Activated B cell treated with CpG ODN at 0.5 μM for 24 hours (primary cell): Measurements from ENCODE around the gene CACNA1B. TPM values are rescaled to one million over a fixed set of nuclear protein-coding genes. Genes with fewer than 3 reads are reported as not detected.

Experiments used
- ATAC-seq: fragments of 200-7000 bp; cut with Tn5 transposase; one replicate; pipeline ENCODE4 v1.10.0; 2021; ENCODE audit warnings: low read depth, mild to moderate bottlenecking, moderate library complexity
- CTCF ChIA-PET: fragments of 350-600 bp; sonication (Branson Sonifier 250); formaldehyde crosslinking; loops from one replicate; lab custom pipeline; 2021; ENCODE audit warnings: antibody characterized with exemption; lab: Charles Lee
- POLR2A ChIA-PET: fragments of 350-600 bp; sonication (Branson Sonifier 250); formaldehyde crosslinking; loops from one replicate; lab custom pipeline; 2021; ENCODE audit warnings: antibody characterized with exemption; lab: Charles Lee
- DNase-seq: peaks from one replicate; pipeline ENCODE4 v3.0.0; 2022
- H3K27ac Mint-ChIP-seq: one replicate; pipeline ENCODE4 v1.8.0; 2020; ENCODE audit warnings: mixed read lengths
- H3K27me3 Mint-ChIP-seq: one replicate; pipeline ENCODE4 v1.8.0; 2021; ENCODE audit warnings: mixed read lengths
- H3K36me3 Mint-ChIP-seq: one replicate; pipeline ENCODE4 v1.8.0; 2021; ENCODE audit warnings: low read depth, mixed read lengths
- H3K4me1 Mint-ChIP-seq: one replicate; pipeline ENCODE4 v1.8.0; 2021; ENCODE audit warnings: mixed read lengths
- H3K4me3 Mint-ChIP-seq: one replicate; pipeline ENCODE4 v1.8.0; 2020; ENCODE audit warnings: mild to moderate bottlenecking, mixed read lengths
- H3K9me3 Mint-ChIP-seq: one replicate; pipeline ENCODE4 v1.8.0; 2020; ENCODE audit warnings: mixed read lengths
- intact Hi-C: fragments of 100-400 bp; cut with micrococcal nuclease; formaldehyde crosslinking; loops from one replicate; pipeline ENCODE4 v1.15.1; 2024
- total RNA-seq: library from RNA; stranded (reverse); gene quantifications from 2 replicates; pipeline ENCODE4 v1.2.3, GENCODE V29; 2022
- TF ChIP-seq, protein P1 (sequence below): fragments of 200-600 bp; IDR thresholded peaks from one replicate; pipeline ENCODE4 v1.8.0; 2022; ENCODE audit warnings: antibody characterized with exemption, mild to moderate bottlenecking

Gene CACNA1B
- total RNA-seq, 1 donor from 2014 or later, result 1.5 TPM

DNA sequence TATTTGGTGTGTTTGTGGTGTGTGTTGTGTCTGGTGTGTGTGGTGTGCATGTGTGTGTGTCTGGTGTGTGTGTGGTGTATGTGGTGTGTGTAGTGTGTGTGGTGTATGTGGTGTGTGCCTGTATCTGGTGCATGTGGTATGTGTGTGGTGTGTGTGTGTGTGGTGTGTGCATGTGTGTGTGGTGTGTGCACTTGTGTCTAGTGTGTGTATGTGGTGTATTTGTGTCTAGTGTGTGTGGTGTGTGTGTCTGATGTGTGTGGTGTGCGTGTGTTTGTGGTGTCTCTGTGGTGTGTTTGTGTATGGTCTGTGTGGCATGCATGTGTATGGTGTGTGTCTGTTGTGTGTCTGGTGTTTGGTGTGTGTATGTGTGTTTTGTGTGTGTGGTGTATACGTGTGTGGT lies 71.1 kb downstream of the CACNA1B start:
- ATAC-seq (no peak), DNase-seq (no peak)
- ChIA-PET CTCF (no interaction called here), POLR2A (no interaction called here)
- H3K4me3 Mint-ChIP-seq, result no peak overlapping the region
- intact Hi-C loops, result no loop called here
- H3K36me3 Mint-ChIP-seq, result no peaks in the 10 kb centered on the region
- H3K27ac Mint-ChIP-seq, result no peak overlapping the region
- H3K4me1 Mint-ChIP-seq, result no peaks in the 10 kb centered on the region
- H3K27me3 Mint-ChIP-seq, result no peaks in the 10 kb centered on the region
- TF ChIP-seq, protein P1, sequence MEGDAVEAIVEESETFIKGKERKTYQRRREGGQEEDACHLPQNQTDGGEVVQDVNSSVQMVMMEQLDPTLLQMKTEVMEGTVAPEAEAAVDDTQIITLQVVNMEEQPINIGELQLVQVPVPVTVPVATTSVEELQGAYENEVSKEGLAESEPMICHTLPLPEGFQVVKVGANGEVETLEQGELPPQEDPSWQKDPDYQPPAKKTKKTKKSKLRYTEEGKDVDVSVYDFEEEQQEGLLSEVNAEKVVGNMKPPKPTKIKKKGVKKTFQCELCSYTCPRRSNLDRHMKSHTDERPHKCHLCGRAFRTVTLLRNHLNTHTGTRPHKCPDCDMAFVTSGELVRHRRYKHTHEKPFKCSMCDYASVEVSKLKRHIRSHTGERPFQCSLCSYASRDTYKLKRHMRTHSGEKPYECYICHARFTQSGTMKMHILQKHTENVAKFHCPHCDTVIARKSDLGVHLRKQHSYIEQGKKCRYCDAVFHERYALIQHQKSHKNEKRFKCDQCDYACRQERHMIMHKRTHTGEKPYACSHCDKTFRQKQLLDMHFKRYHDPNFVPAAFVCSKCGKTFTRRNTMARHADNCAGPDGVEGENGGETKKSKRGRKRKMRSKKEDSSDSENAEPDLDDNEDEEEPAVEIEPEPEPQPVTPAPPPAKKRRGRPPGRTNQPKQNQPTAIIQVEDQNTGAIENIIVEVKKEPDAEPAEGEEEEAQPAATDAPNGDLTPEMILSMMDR, result no peak
- peaks cover 19% of the 10 kb centered on the region for H3K9me3 Mint-ChIP-seq

DNA sequence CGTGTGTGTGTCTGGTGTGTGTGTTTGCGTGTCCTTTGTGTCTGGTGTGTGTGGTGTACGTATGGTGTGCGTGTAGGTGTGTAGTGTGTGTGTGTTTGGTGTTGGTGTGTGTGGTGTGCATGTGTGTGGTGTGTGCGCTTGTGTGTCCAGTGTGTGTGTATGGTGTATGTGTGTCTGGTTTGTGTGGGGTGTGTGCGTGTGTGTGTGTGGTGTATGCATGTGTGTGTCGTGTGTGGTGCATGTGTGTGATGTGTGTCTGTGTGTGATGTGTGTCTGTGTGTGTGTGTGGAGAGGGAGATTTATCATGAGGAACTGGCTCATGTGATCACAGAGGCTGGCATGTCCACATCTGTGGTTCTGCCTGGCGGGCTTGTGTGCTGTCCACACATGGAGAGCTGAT lies 71.7 kb downstream of the CACNA1B start:
- Mint-ChIP-seq H3K4me1 (no peaks in the 10 kb centered on the region), H3K36me3 (no peaks in the 10 kb centered on the region), H3K4me3 (no peak overlapping the region), H3K27me3 (no peaks in the 10 kb centered on the region), H3K9me3 (peaks cover 15% of the 10 kb centered on the region), H3K27ac (no peak overlapping the region)
- ATAC-seq (no peak), DNase-seq (no peak)
- POLR2A ChIA-PET, result no interaction called here
- TF ChIP-seq, protein P1, result no peak
- intact Hi-C loops, result no loop called here
- CTCF ChIA-PET, result no interaction called here

DNA sequence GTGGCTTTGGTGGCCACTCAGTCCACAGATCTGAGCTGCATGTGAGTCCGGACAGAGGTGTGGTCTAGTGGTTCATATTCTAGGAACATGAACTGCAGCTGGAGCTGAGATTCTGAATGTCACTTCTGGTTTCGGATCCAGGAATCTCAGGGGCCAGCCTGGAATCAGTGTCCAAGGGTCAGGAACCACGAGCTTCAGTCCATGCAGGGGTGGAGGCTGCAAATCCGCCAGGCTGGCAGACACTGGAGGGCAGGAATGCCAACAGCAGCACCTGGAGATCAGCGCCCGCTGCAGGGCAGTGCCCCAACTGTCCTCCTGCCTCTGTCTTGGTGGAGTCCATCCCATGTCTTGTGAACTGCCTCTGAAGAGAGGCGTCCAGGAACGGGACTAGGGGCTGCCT lies 73.5 kb downstream of the CACNA1B start:
- POLR2A ChIA-PET, result no interaction called here
- TF ChIP-seq, protein P1, result no peak
- no peaks in the 10 kb centered on the region for H3K36me3 Mint-ChIP-seq
- peaks cover 10% of the 10 kb centered on the region for H3K9me3 Mint-ChIP-seq
- ATAC-seq (no peak), DNase-seq (no peak)
- no peaks in the 10 kb centered on the region for H3K4me1 Mint-ChIP-seq
- intact Hi-C loops, result no loop called here
- no peaks in the 10 kb centered on the region for H3K27me3 Mint-ChIP-seq
- no peak overlapping the region for H3K4me3 Mint-ChIP-seq
- CTCF ChIA-PET, result no interaction called here
- no peak overlapping the region for H3K27ac Mint-ChIP-seq

DNA sequence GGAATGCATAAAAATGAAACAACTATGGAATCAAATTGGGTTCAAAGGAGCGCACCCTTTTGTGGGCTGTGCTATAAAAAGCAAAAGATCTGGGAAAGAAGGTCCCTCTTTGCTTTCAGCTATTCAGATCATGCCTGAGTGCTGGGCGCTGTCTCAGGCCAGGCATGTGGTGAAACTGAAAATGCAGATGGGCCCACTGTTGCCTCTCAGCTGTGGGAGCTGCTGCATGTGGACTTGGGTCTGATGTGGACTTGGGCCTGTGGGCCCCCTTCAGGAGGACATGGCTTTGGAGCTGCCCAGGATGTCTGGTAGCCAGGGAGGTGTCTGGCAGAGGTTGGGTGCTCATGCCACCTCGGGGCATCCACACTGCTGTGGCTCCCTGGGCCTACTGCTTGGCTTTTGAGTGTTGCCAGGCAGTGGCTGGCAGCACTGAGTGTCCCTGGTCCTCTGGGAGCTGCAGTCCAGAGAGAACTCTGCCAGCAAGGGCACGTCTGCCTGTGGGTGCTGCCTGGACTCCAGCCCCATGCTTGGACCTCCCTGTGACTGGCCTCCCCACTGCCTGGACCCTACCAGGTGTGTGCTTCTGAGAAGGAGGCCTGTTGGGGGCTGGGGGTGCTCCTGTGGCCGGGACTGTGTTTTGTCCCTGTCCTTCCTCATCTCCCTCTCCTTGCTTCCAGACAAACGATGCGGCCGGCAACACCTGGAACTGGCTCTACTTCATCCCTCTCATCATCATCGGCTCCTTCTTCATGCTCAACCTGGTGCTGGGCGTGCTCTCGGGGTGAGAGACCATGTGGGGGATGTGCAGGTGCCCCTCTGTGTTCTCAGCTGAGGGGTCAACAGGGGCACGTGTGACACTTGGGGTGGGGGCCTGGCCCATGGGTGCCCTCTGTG lies 74.3 kb downstream of the CACNA1B start:
- Mint-ChIP-seq H3K9me3 (peaks cover 3% of the 10 kb centered on the region), H3K4me3 (no peak overlapping the region), H3K4me1 (no peaks in the 10 kb centered on the region), H3K36me3 (no peaks in the 10 kb centered on the region), H3K27me3 (no peaks in the 10 kb centered on the region), H3K27ac (no peak overlapping the region)
- DNase-seq (no peak), ATAC-seq (no peak)
- TF ChIP-seq, protein P1, result no peak
- ChIA-PET POLR2A (no interaction called here), CTCF (no interaction called here)
- intact Hi-C loops, result no loop called here

DNA sequence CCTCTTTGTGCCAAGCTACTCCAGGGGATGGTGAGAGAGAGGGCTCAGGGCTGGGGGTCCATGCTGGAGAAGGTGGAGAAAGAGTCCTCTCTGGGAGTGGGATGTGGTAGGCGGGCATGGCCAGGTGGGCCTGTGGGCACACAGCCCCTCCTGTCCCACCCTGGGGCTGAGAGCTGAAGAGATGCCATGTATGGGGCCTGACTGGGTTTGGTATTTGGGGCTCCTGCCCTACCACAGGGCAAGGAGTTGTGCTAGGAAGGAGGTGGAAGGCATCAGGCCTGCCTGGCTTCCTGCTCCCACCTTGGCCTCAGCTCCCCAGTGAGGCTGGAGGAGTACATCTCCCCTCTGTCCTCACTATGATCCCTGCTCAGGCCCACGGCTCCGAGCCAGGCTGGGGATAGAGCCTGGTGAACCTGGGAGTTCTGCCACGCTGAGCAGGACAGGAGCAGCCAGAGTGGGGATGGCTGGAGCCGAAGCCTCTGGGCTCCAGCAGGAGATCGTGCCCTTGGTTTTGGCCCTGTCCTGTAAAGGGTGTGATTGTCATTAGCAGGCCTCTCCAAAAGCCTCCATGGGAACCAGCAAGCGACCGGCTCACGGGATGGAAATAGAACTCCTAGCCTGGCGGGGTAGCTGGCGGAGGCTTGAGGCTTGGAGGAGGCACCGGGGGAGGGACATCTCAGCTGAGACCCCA lies 75.5 kb downstream of the CACNA1B start:
- intact Hi-C loops, result no loop called here
- no peak for ATAC-seq
- H3K36me3 Mint-ChIP-seq, result no peaks in the 10 kb centered on the region
- POLR2A ChIA-PET, result no interaction called here
- H3K4me3 Mint-ChIP-seq, result no peak overlapping the region
- TF ChIP-seq, protein P1, result no peak
- H3K27me3 Mint-ChIP-seq, result no peaks in the 10 kb centered on the region
- CTCF ChIA-PET, result no interaction called here
- no peak for DNase-seq
- H3K9me3 Mint-ChIP-seq, result no peaks in the 10 kb centered on the region
- H3K4me1 Mint-ChIP-seq, result no peaks in the 10 kb centered on the region
- H3K27ac Mint-ChIP-seq, result no peak overlapping the region
